Measurements from ENCODE around the gene HOXB8.

Gene HOXB8

DNA sequence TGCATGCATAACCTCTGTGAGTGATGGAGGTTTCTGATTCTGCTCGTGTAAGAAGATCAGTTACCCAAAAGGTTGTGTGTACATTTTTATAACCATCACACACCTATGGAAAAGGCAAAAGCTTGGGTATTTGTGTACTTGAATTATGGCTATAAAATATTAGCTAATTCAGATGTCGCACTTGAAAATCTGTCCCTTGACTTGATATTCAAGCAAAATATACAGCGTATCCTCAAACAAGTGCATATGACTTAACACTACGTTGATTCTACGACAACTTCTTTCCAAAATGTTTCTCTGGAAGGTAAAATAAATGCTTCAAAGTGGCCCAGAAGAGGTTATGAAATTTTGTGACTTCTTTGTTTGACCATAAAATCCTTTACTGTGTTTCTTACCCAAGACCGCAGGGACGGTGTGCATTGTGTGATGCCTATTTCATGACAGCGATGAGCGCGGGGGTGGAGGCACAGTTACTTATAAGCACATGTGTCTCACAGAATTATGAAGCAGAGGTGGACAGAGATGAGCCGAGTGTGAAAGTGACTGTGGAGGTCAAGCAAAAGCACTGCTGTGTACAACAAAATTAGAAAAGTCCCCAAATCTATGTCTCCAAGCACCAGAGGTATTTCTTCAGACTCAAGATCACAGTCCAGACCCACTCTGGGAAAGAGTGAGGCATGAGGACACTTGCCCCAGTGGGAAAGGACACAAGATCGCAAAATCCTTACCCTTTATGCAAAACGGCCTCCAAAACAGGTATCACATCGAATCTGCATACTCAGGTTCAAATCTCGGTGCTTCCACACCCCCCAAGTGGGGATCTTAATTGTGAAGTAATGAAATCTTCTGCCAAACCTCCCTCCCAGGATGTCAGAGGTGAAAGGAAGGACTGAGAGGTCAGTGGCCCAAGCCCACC is 15.2 kb upstream of the HOXB8 start:
- no peak for TF ChIP-seq CTCF (IDR thresholded peaks at IDR 0.05)

- TF ChIP-seq CTCF (IDR thresholded peaks at IDR 0.05): no peak
Measured at GRCh38 chr17:48629411-48629759, 14.3 kb upstream of the HOXB8 start.

DNA sequence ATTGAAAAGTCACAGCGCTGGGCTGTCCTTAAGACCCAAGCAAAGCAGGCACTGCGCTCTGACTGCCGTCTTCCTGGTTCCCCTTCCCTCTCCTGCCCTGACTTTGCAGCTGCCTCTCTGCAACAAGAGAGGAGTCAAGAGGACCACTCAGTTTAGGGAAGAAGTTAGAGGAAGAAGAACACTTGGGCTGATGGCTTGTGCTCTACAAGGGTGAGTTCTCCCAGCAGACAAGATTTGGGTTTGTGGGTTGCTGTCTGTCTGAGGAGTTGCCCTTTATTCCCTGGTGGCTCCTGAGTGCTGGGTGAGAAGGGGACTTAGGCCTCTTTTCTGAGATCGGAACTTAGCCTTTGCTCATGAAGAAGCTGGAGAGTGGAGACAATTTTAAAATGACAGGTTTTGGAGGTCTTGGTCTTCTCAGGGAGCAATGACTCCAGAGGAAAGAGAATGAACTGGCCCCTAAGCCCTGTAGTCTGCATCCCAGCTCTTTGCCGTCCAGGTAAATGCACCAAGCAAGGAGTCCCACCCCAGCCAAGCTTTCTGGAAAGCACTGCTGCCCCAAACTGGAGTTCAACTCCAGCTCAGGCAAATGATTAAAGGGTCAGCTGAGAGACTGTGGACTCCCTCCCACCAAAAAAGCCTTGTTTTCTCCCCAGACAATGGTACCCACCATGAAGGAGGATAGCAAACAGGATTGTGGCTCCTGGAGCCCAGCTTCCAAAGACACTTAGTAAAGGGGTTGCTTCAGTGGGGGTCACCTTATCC is 13.7 kb upstream of the HOXB8 start:
- no peak for TF ChIP-seq CTCF (IDR thresholded peaks at IDR 0.05)

DNA sequence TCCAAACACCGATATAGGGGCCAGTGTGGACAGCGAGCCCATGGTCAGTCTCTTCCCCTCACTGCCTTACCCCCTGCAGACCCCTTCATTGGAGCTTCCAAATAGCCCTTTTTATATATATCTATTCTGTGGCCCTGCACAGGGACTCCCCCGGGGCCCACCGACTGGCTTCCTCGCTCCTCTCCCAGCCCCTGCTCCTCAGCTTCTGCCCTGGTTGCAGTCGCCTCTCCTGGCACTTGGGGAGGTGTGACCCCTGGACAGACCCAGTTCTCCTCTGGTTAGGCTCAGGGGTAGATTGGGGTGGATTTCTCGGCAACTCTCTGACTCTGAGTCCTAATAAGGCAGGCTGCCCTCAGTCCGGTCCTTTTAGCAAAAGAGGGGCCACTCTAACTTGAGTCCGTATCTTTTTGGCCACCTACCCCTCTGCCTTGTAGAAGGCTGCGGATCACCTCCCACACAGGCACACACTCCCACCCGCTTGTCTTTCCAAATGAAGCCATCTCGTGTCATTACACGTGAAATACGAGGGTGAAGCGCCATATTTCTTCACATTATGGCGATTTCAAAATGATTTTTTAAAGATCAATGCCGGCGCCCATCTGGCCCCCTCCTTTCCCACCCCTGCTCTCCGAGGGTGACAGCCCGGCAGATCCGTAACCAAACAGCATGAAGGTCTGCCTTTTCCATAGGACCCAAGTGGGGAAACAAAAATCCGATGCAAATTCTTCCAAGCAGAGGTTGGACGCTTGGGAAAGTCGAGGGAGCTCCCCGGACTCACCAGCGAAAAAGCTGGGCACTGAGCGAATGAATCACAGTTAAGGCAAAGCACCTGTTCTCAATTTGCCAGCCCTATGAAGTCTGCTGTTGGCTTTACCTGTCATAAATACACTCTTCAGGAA is 12.8 kb upstream of the HOXB8 start:
- no peak for TF ChIP-seq CTCF (IDR thresholded peaks at IDR 0.05)

- TF ChIP-seq CTCF (IDR thresholded peaks at IDR 0.05): no peak
Measured at GRCh38 chr17:48627118-48627597, 12.1 kb upstream of the HOXB8 start.

DNA sequence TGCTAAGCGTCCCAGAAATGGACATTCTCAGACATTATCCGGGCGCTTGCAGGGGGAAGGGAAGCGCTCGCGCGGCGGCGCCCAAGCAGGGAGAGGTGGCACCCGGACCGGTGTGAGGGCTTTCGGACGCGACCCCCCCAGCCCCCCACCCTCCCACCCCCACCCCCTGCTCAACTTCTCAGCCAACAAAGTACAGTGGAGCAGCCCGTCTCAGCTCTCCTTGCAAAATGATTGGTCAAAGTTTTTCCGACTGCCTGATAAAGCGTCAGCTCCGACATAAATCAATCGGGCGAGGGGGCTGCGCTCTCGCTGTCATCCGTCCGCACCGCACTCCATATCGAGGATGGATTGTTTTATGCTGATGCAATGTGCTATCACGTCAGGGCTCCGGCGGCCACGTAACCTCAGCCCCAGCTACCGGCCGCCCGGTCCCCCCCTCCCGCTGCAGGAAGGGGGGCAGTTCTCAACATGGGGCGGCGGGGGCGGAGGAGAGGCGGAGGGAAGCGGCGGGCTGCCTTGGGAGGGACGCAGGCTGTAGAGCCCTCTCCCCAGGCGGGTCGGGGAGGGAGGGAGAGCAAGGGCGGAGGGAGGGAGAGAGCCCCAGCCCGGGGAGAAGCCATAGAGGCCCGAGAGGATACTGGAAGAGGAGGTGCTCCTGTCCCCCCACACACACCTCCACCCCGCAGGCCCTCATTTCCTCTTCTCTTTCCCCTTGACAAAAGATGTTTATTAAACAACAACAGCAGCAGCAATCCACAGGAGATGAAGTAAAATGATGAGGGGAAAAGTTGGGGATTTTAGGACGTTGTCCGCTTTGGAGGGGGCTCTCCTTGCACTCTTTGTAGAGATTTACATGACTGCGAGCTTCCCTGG is 11.4 kb upstream of the HOXB8 start, which contains the start of gene HOXB9:
Gene HOXB9, minus strand, starts transcription at position 114 of the 873 bp plus-strand sequence. Its CDS starts 89 bp downstream, at position 25.
- no peak for TF ChIP-seq CTCF (IDR thresholded peaks at IDR 0.05)

Measured in LNCAP (cell line).